Activated CD8-positive, alpha-beta memory T cell treated with anti-CD3 and anti-CD28 coated beads, Interleukin-2, amount 10 ng/mL, durations not matched to agents 7 days and 5 days (primary cell): ENCODE data around the gene MAP7. TPM values are rescaled to one million over a fixed set of nuclear protein-coding genes. Genes with fewer than 3 reads are reported as not detected.

Experiments
- ATAC-seq: fragments of 150-1000 bp; cut with Tn5 transposase; one replicate; pipeline ENCODE4 v1.10.0; 2021; ENCODE audit warnings: moderate library complexity
- CTCF ChIA-PET: fragments of 350-600 bp; sonication (Branson Sonifier 250); formaldehyde crosslinking; loops from one replicate; lab custom pipeline; 2021; ENCODE audit warnings: antibody characterized with exemption; lab: Charles Lee
- DNase-seq: peaks from one replicate; pipeline ENCODE4 v3.0.0-alpha.2; 2020
- H3K27ac Mint-ChIP-seq: one replicate; pipeline ENCODE4 v1.8.0; 2021; ENCODE audit warnings: mild to moderate bottlenecking, mixed read lengths
- H3K27me3 Mint-ChIP-seq: one replicate; pipeline ENCODE4 v1.8.0; 2021; ENCODE audit warnings: mixed read lengths
- H3K36me3 Mint-ChIP-seq: one replicate; pipeline ENCODE4 v1.8.0; 2021; ENCODE audit warnings: mild to moderate bottlenecking, mixed read lengths
- H3K4me1 Mint-ChIP-seq: one replicate; pipeline ENCODE4 v1.8.0; 2021; ENCODE audit warnings: mixed read lengths
- H3K4me3 Mint-ChIP-seq: one replicate; pipeline ENCODE4 v1.8.0; 2021; ENCODE audit warnings: mild to moderate bottlenecking, moderate library complexity, mixed read lengths
- H3K9me3 Mint-ChIP-seq: one replicate; pipeline ENCODE4 v1.8.0; 2022; ENCODE audit warnings: low read depth, mixed read lengths
- total RNA-seq, 2 experiments: library from RNA; stranded (reverse); gene quantifications; one replicate each; pipeline ENCODE4 v1.2.3, GENCODE V29; 2021

MAP7 gene
- total RNA-seq, 2 experiments from 2014 or later = 0.29 to 0.59 TPM

GRCh38 chr6:136427378-136427717, 122.9 kb downstream of the MAP7 start:
- DNase-seq (no peak), ATAC-seq (no peak)
- H3K27me3 Mint-ChIP-seq = peaks cover 32% of the 10 kb centered on the region
- H3K36me3 Mint-ChIP-seq = no peaks in the 10 kb centered on the region
- CTCF ChIA-PET = no interaction called here
- no peaks in the 10 kb centered on the region for H3K4me1 Mint-ChIP-seq
- H3K27ac Mint-ChIP-seq = no peak overlapping the region
- H3K9me3 Mint-ChIP-seq = no peaks in the 10 kb centered on the region
- H3K4me3 Mint-ChIP-seq = no peak overlapping the region

DNA sequence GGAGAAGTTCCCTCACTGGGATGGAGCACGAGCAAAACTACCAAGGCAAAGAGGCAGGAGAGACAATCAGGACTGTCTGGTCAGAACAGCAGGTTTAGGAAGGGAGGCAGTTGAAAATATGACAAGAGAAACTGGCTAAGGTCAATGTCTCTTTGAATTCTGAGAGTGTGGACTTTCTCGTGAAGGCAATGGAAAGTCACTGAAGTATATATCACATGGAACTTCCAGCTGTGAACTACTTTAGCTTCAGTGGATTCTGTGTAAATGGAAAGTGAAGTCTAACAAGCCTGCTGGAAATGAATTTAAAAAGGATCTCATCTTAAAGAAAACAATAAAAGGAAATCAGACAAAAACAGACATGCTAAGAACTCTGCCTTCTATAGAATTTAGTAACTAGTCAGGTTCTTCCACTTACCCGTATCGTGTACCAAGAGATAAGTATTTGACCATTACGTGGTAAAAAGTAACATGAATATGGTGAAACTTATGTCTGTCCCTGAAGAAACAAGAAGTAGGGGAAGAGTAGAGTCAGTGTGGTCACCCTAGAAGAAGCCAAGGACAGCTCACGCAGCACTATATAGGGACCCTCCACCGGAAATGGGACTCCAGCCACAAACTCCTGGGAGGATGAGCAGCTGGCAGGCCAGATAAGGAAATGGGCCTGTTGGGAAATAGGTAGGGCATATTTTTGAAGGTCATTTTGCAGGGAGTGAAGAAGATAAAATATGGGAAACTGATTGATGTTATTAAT, 123.4 kb downstream of the MAP7 start:
- DNase-seq (no peak), ATAC-seq (no peak)
- Mint-ChIP-seq H3K36me3 (no peaks in the 10 kb centered on the region), H3K9me3 (no peaks in the 10 kb centered on the region), H3K27me3 (peaks cover 29% of the 10 kb centered on the region), H3K4me1 (no peaks in the 10 kb centered on the region), H3K27ac (no peak overlapping the region), H3K4me3 (no peak overlapping the region)
- CTCF ChIA-PET = no interaction called here

- no peaks in the 10 kb centered on the region for H3K9me3 Mint-ChIP-seq
- ATAC-seq (no peak), DNase-seq (no peak)
- CTCF ChIA-PET = no interaction called here
- H3K36me3 Mint-ChIP-seq = no peaks in the 10 kb centered on the region
- no peaks in the 10 kb centered on the region for H3K4me1 Mint-ChIP-seq
- no peak overlapping the region for H3K27ac Mint-ChIP-seq
- peaks cover 25% of the 10 kb centered on the region for H3K27me3 Mint-ChIP-seq
- no peak overlapping the region for H3K4me3 Mint-ChIP-seq
These were observed 124.4 kb downstream of the MAP7 start for GRCh38 chr6:136425793-136426192.

GRCh38 chr6:136424901-136425300, 125.3 kb downstream of the MAP7 start:
- Mint-ChIP-seq H3K36me3 (no peaks in the 10 kb centered on the region), H3K27me3 (peaks cover 23% of the 10 kb centered on the region), H3K27ac (no peak overlapping the region), H3K9me3 (no peaks in the 10 kb centered on the region), H3K4me3 (no peak overlapping the region), H3K4me1 (no peaks in the 10 kb centered on the region)
- ATAC-seq (no peak), DNase-seq (no peak)
- CTCF ChIA-PET = no interaction called here

- DNase-seq = no peak
- Mint-ChIP-seq H3K27me3 (peaks cover 23% of the 10 kb centered on the region), H3K36me3 (no peaks in the 10 kb centered on the region), H3K27ac (no peak overlapping the region), H3K4me3 (no peak overlapping the region), H3K4me1 (no peaks in the 10 kb centered on the region), H3K9me3 (no peaks in the 10 kb centered on the region)
- CTCF ChIA-PET = no interaction called here
- ATAC-seq = no peak
These were observed 125.8 kb downstream of the MAP7 start for GRCh38 chr6:136424450-136424849.

DNA sequence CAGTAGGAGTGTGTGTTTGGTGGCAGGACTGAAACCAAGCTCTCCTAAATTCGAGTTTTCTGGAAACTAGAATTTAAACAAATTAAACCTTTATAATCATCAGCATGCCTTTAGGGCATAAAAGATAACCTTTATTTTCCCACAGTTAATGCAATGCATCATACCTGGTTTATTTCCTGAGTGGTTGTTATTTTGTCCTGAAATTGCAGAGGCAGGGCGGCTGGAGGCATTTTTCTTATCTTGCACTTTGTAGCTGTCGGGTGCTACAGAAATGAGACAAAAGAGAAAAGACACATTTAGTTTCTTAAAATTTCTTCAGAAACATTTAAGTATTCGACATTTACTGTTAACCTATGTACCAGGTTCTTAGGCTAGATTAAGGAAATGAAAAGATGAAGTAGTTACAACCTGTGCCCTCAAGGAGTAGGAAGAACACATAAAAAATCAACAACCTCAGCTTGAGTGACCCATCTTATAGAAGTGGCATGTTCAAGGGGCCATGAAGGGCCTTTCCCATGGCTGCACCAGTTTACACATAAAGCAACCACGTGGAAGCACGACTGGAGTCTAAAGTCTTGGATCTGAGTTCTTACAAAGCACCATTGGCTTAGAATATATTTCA, 128.6 kb downstream of the MAP7 start:
- H3K4me1 Mint-ChIP-seq = no peaks in the 10 kb centered on the region
- DNase-seq (no peak), ATAC-seq (no peak)
- no peak overlapping the region for H3K4me3 Mint-ChIP-seq
- H3K36me3 Mint-ChIP-seq = no peaks in the 10 kb centered on the region
- no peaks in the 10 kb centered on the region for H3K9me3 Mint-ChIP-seq
- CTCF ChIA-PET = interaction anchor here (0.7 kb wide), 1 partner anchor 29 kb away, joined by 3 read pairs; no protein-coding TSS in a partner anchor
- H3K27ac Mint-ChIP-seq = no peak overlapping the region
- H3K27me3 Mint-ChIP-seq = peaks cover 11% of the 10 kb centered on the region

DNA sequence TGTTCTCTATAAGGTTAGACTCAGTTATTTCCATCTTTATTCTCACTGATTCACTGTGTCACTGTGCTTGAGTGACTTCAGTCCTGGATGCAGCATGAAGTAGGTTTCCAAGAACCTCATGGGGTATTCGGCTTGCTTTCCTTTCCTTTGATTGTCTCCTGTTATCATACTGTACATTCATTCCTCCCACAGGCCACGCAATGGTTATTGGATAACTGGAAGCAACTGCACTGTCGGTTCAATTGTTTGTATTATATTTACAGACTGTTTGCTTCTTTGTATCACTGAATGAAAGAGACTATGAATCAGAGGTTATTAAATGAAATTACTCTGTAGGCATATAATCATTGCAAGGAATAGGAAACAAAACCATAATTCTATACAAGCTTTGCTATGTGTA, 129.4 kb downstream of the MAP7 start:
- no peak overlapping the region for H3K27ac Mint-ChIP-seq
- no peaks in the 10 kb centered on the region for H3K9me3 Mint-ChIP-seq
- peaks cover 5% of the 10 kb centered on the region for H3K27me3 Mint-ChIP-seq
- CTCF ChIA-PET = interaction anchor here (0.7 kb wide), 1 partner anchor 30 kb away, joined by 3 read pairs; no protein-coding TSS in a partner anchor
- no peak overlapping the region for H3K4me3 Mint-ChIP-seq
- no peaks in the 10 kb centered on the region for H3K4me1 Mint-ChIP-seq
- no peaks in the 10 kb centered on the region for H3K36me3 Mint-ChIP-seq
- no peak for ATAC-seq
- DNase-seq = no peak

DNA sequence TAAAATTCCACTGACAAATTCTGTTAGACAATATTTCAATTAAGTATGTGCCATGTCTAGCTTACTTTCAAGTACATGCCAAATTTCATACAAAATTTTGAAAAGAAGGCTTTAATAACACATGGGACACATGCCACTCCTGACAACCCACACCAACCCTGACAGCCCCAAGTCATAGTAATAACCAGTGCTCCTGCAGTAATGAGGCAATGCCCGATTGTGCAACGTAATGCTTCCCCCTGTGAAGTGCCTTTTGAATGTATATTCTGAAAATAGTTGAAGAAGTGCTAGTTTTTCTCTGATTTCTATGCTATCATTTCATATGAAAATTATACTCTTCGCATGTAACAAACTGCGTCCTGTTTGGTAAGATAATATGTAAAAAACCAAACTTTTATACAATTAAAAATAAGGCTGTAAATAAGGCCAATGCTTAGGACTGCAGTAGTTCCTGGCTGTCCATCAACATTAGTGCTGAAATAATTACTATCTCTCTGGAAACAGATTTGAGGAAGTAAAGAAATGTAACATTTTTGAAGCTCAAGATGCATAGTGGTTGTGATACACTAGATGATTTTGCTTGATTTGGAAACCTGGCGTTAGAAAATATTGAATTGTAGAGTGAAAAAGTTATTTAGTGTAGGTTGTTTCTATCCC, 134.7 kb downstream of the MAP7 start:
- CTCF ChIA-PET = interaction anchor here (0.6 to 1.2 kb wide), 2 partner anchors 132 to 200 kb away, joined by 3 to 5 read pairs; no protein-coding TSS in a partner anchor
- no peak for DNase-seq
- Mint-ChIP-seq H3K9me3 (no peaks in the 10 kb centered on the region), H3K4me3 (no peak overlapping the region), H3K36me3 (no peaks in the 10 kb centered on the region), H3K27ac (no peak overlapping the region), H3K27me3 (no peaks in the 10 kb centered on the region), H3K4me1 (peaks cover 2% of the 10 kb centered on the region)
- no peak for ATAC-seq

DNA sequence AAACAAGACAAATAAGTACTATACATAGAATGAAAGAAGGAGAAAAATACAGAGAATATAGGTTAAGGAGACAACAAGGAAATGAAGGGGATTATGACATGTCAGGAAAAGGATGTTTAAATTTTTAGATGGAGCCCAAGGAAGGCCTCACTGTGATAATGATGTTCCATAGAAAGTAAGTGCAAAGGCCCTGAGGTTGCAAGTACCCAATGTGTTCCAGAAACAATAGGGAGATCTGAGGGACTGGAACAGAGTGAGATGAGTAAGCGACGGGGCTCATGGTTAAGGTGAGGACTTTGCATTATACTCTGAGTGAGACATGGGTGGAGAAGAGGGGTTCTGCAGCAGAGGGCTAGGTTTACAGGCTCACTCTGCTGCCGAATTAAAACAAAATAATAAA, 137.8 kb downstream of the MAP7 start:
- Mint-ChIP-seq H3K36me3 (no peaks in the 10 kb centered on the region), H3K9me3 (no peaks in the 10 kb centered on the region), H3K27me3 (peaks cover 8% of the 10 kb centered on the region), H3K4me1 (peaks cover 8% of the 10 kb centered on the region), H3K27ac (no peak overlapping the region), H3K4me3 (no peak overlapping the region)
- CTCF ChIA-PET = no interaction called here
- DNase-seq (no peak), ATAC-seq (no peak)

GRCh38 chr6:136411453-136412354, 138.5 kb downstream of the MAP7 start:
- Mint-ChIP-seq H3K27me3 (peaks cover 14% of the 10 kb centered on the region), H3K9me3 (no peaks in the 10 kb centered on the region), H3K36me3 (no peaks in the 10 kb centered on the region), H3K27ac (no peak overlapping the region), H3K4me3 (no peak overlapping the region), H3K4me1 (peaks cover 8% of the 10 kb centered on the region)
- no peak for DNase-seq
- CTCF ChIA-PET = no interaction called here
- ATAC-seq = no peak

- ATAC-seq (no peak), DNase-seq (no peak)
- Mint-ChIP-seq H3K4me1 (peaks cover 8% of the 10 kb centered on the region), H3K27me3 (peaks cover 18% of the 10 kb centered on the region), H3K27ac (no peak overlapping the region), H3K36me3 (no peaks in the 10 kb centered on the region), H3K9me3 (no peaks in the 10 kb centered on the region), H3K4me3 (no peak overlapping the region)
- CTCF ChIA-PET = no interaction called here
These were observed 139.2 kb downstream of the MAP7 start for GRCh38 chr6:136411025-136411325.

GRCh38 chr6:136410201-136411024, 139.8 kb downstream of the MAP7 start:
- H3K27me3 Mint-ChIP-seq = peaks cover 22% of the 10 kb centered on the region
- ATAC-seq = peak; percentile 61

More at GRCh38 chr6:136410201-136411024, 139.8 kb downstream of the MAP7 start:
- H3K36me3 Mint-ChIP-seq = no peaks in the 10 kb centered on the region
- DNase-seq = no peak
- no peak overlapping the region for H3K4me3 Mint-ChIP-seq
- H3K27ac Mint-ChIP-seq = no peak overlapping the region
- CTCF ChIA-PET = no interaction called here
- peaks cover 8% of the 10 kb centered on the region for H3K4me1 Mint-ChIP-seq
- no peaks in the 10 kb centered on the region for H3K9me3 Mint-ChIP-seq
